OCI-LY3 (cell line): Measurements from ENCODE around the gene CYP2J2.

Experiments
- CTCF ChIP-seq: fragments of 200-600, 300-600 bp; sonication (generic); IDR thresholded peaks from 2 replicates; pipeline ENCODE4 v1.5.1; 2014; ENCODE audit warnings: antibody characterized with exemption, low read length, low read depth
- EZH2phosphoT487 ChIP-seq: fragments of 200-600 bp; shearing (Covaris generic); IDR thresholded peaks from 2 replicates; pipeline ENCODE4 v1.6.1; 2018; ENCODE audit warnings: antibody characterized with exemption, mixed run types, low read depth

GRCh38 chr1:59971464-59971911, 44.9 kb upstream of the CYP2J2 start:
- peak; percentile 83 for TF ChIP-seq CTCF
- no peak for TF ChIP-seq EZH2phosphoT487
